Bronchial epithelial cell (primary cell): ENCODE measurements around the gene GTSF1L. TPM values are rescaled to one million over a fixed set of nuclear protein-coding genes. Genes with fewer than 3 reads are reported as not detected.
A peak's percentile ranks its signal among the peaks of the same experiment; 100 is the strongest.

Experiments used
- DNase-seq: peaks from one replicate; pipeline ENCODE4 v3.0.0-alpha.2; 2010; ENCODE audit warnings: low read depth
- FAIRE-seq: peaks from 2 replicates; lab custom pipeline; 2011; peaks lifted over from hg19 to GRCh38; lab: Jason Lieb, UNC
- H3K27me3 ChIP-seq: 2 replicates; pipeline ENCODE4 v1.5.1; 2011; ENCODE audit warnings: low read length; ENCODE audit not compliant: control insufficient read depth, insufficient read depth
- H3K36me3 ChIP-seq: 2 replicates; pipeline ENCODE4 v1.5.1; 2011; ENCODE audit warnings: low read length; ENCODE audit not compliant: control insufficient read depth, insufficient read depth
- H3K4me3 ChIP-seq: 2 replicates; pipeline ENCODE4 v1.5.1; 2011; ENCODE audit warnings: mild to moderate bottlenecking, low read depth, low read length, control low read depth
- CTCF ChIP-seq: IDR thresholded peaks from 2 replicates; pipeline ENCODE4 v1.5.1; 2011; ENCODE audit warnings: mild to moderate bottlenecking, moderate library complexity, low read length, control low read depth, inconsistent platforms; ENCODE audit not compliant: insufficient read depth, severe bottlenecking
- total RNA-seq: library from RNA; depleted of rRNA; stranded (reverse); fragments of >200 nt; gene quantifications from 2 replicates; pipeline ENCODE4 v1.2.1, GENCODE V29; 2014

Gene GTSF1L
- total RNA-seq, 1 donor from 2014 or later, result not detected

GRCh38 chr20:43724383-43724782 lies 2.4 kb downstream of the GTSF1L start:
- DNase-seq (no peak), FAIRE-seq (no peak)
- Histone ChIP-seq H3K27me3 (peaks cover 2% of the 10 kb centered on the region), H3K36me3 (no peaks in the 10 kb centered on the region), H3K4me3 (no peak overlapping the region)
- no peak for TF ChIP-seq CTCF

GRCh38 chr20:43723735-43724134 lies 3.1 kb downstream of the GTSF1L start:
- FAIRE-seq (no peak), DNase-seq (no peak)
- no peak for TF ChIP-seq CTCF
- H3K27me3 ChIP-seq, result peaks cover 2% of the 10 kb centered on the region
- no peaks in the 10 kb centered on the region for H3K36me3 ChIP-seq
- H3K4me3 ChIP-seq, result no peak overlapping the region

DNA sequence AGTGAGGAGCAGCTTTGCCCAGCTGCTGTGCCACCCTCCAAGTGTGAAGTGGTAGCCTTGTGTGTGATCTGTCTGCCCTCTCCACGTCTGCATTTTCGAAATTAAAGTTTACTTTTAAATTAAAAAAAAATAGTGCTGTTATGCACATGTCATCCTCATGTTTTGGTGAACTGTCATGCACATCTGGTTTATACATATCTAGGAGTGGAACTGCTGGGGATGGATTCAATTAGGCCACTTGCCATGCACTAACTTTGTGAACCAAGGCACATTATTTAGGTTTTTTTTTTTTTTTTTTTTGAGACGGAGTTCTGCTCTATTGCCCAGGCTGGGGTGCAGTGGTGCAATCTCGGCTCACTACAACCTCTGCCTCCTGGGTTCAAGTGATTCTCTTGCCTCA lies 3.6 kb downstream of the GTSF1L start:
- DNase-seq (no peak), FAIRE-seq (no peak)
- H3K36me3 ChIP-seq, result no peaks in the 10 kb centered on the region
- H3K27me3 ChIP-seq, result peaks cover 2% of the 10 kb centered on the region
- no peak overlapping the region for H3K4me3 ChIP-seq
- no peak for TF ChIP-seq CTCF

DNA sequence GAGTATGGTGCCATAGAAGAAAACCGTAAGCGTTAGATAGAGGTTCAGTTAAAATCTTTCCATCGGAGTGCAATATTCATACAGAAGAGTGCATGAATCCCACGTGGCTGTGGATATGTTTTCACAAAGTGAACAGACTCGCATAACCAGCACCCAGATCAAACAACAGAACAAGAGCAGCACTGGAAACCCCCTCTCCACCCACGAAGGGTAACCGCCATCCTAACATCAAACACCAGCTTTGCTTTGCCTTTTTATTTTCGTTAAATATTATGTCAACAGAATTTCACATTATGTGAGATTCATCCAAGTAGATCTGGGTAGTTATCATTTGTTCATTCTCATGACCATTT lies 4.7 kb downstream of the GTSF1L start:
- no peak for TF ChIP-seq CTCF

GRCh38 chr20:43721429-43722152 lies 5.2 kb downstream of the GTSF1L start:
- TF ChIP-seq CTCF, result no peak
- DNase-seq, result peak; percentile 10
- Histone ChIP-seq H3K36me3 (no peaks in the 10 kb centered on the region), H3K27me3 (peaks cover 2% of the 10 kb centered on the region), H3K4me3 (no peak overlapping the region)
- no peak for FAIRE-seq

More for the DNA sequence above, 4.7 kb downstream of the GTSF1L start:
- FAIRE-seq (no peak), DNase-seq (no peak)
- no peak overlapping the region for H3K4me3 ChIP-seq
- H3K27me3 ChIP-seq, result peaks cover 2% of the 10 kb centered on the region
- no peaks in the 10 kb centered on the region for H3K36me3 ChIP-seq

DNA sequence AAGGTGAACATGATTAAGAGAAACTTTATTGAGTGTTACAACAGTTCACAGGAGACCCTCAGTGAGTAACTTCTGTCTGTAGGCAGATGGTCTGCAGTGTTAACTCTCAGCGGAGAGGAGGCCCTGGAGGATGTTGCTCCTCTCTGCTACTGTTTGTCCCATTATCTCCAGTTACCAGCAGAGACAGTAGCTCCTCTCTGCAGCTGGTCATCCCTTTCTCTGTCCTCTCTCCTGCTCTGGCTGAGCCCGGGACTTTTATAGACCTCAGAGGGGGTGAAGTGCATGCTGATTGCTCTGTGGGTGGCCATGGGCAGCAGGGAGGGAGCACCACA lies 5.7 kb downstream of the GTSF1L start:
- DNase-seq, result no peak
- no peak for FAIRE-seq
- Histone ChIP-seq H3K27me3 (peaks cover 2% of the 10 kb centered on the region), H3K36me3 (no peaks in the 10 kb centered on the region), H3K4me3 (no peak overlapping the region)
- TF ChIP-seq CTCF, result no peak
